H1 (cell line): ENCODE data around the gene ZNF483. TPM values are rescaled to one million over a fixed set of nuclear protein-coding genes. Genes with fewer than 3 reads are reported as not detected.

ENCODE experiments used
- CHD7 ChIP-seq: fragments of 300-600 bp; sonication (generic); IDR thresholded peaks from 2 replicates; pipeline ENCODE4 v1.7.1; 2012; ENCODE audit warnings: low read length, moderate library complexity, mild to moderate bottlenecking, inconsistent platforms; ENCODE audit not compliant: insufficient replicate concordance
- HDAC6 ChIP-seq: IDR thresholded peaks from one replicate; pipeline ENCODE4 v1.7.1; 2012; ENCODE audit warnings: low read depth, mild to moderate bottlenecking, inconsistent platforms, low read length, moderate library complexity
- MAX ChIP-seq: IDR thresholded peaks from 2 replicates; pipeline ENCODE4 v1.6.1; 2012; ENCODE audit warnings: inconsistent platforms
- USF2 ChIP-seq: IDR thresholded peaks from 2 replicates; pipeline ENCODE4 v1.6.1; 2011; ENCODE audit warnings: low read length, improper control_type of control experiment
- YY1 ChIP-seq: IDR thresholded peaks from 2 replicates; pipeline ENCODE4 v1.6.1; 2011; ENCODE audit warnings: low read depth, mild to moderate bottlenecking, low read length
- polyA plus RNA-seq, 7 experiments: library from polyadenylated mRNA; depleted of rRNA in 3 of 7; stranded (reverse) in 5 of 7; unstranded in 2 of 7; fragments of >200 nt in 5 of 7; fragments of 200-250 nt in 2 of 7; gene quantifications; 1 replicate in 5 of 7; 2 replicates in 1 of 7; 4 replicates in 1 of 7; pipeline versions ENCODE4 v1.2.1 to v1.2.3, GENCODE V29; 2011 to 2013; ENCODE audit warnings: missing spikeins in 2 of 7, mixed read lengths in 2 of 7
- total RNA-seq: library from RNA; stranded (reverse); fragmentation: NEBNext Ultra II Directional; extraction: Animal tissue kit (Norgen Biotek cat#: 25700); gene quantifications from 2 replicates; pipeline ENCODE4 v1.2.1, GENCODE V29; 2021

ZNF483 gene
- total and polyA plus RNA-seq, 2 of the 8 experiments (the other 6 are each of a cell fraction or from before 2014, with no cell fraction given), result 4.8 to 83.8 TPM

- no peak for TF ChIP-seq YY1
- TF ChIP-seq CHD7, result no peak
- no peak for TF ChIP-seq USF2
- no peak for TF ChIP-seq MAX
- TF ChIP-seq HDAC6, result no peak
Observed at GRCh38 chr9:111582888-111583287, 57.9 kb downstream of the ZNF483 start (continued).
